GM19455 (cell line): ENCODE measurements around the gene C11orf97.
"Not testable (repeated sequence)": the region's sequence is repeated elsewhere in the genome, so short reads cannot be mapped to it uniquely, and the experiment has no call there.

Source experiments
- ATAC-seq: cut with Tn5 transposase; IDR thresholded peaks from one replicate; pipeline ENCODE4 v1.9.1; 2021; ENCODE audit not compliant: unreplicated experiment

Gene C11orf97, protein sequence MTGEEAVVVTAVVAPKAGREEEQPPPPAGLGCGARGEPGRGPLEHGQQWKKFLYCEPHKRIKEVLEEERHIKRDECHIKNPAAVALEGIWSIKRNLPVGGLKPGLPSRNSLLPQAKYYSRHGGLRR

DNA sequence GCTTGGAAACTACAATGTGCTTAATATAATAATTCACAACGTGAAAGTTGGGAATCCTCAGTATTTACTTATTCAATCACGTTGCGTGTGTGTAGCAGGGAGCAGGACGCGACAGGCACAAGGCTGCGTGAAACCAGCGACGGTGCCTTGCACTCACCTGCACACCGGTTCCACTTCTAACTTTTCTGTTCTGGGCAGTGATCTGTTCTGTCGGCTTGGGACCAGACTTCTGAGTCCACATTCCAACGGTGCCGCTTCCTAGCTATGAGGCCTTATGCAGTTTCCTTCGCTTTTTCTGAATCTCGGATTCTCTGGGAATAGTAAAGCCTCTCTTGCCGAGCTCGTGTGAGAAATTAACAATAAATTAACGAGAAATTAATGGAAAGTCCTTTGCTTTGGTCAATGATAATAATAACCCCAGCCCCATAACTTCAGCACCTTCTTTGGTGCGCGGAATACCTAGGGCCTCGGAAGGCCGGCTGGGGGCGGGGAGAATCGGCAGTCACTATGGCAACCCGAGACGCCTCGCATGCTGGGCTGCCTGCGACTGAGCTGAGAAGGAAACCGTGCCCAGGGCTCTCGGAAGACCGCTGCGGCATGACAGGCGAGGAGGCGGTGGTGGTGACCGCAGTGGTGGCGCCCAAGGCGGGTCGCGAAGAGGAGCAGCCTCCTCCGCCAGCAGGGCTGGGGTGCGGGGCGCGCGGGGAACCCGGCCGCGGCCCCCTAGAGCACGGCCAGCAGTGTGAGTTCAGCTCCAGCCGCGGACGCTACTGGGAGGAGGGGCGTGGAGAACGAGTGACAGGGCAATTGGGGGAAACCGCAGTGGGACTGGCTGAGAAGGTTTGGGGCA is at the start of gene C11orf97:
C11orf97 (plus strand) TSS at position 530 of the 850 bp plus-strand sequence; CDS start at position 598, 68 bp downstream.
- no peak for ATAC-seq

DNA sequence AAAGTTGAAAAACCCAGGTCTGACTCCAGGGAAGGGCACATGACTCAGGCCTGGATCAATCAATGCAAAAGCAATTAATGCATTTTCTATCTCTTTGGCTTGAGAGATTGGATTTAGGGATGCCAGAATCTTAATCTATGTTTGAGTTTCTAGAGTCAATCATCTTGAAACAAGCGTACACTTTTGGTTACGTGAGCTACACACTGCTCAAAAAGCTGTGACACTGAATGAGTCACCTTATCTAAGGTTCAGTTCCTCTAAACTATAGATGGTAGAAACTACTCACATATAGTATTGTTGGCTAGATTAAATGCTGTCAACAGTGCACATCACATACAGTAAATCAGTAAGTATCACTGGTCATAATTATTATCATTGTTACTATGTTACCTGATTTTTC is 42.8 kb upstream of the C11orf97 start:
- peak; percentile 85 for ATAC-seq

DNA sequence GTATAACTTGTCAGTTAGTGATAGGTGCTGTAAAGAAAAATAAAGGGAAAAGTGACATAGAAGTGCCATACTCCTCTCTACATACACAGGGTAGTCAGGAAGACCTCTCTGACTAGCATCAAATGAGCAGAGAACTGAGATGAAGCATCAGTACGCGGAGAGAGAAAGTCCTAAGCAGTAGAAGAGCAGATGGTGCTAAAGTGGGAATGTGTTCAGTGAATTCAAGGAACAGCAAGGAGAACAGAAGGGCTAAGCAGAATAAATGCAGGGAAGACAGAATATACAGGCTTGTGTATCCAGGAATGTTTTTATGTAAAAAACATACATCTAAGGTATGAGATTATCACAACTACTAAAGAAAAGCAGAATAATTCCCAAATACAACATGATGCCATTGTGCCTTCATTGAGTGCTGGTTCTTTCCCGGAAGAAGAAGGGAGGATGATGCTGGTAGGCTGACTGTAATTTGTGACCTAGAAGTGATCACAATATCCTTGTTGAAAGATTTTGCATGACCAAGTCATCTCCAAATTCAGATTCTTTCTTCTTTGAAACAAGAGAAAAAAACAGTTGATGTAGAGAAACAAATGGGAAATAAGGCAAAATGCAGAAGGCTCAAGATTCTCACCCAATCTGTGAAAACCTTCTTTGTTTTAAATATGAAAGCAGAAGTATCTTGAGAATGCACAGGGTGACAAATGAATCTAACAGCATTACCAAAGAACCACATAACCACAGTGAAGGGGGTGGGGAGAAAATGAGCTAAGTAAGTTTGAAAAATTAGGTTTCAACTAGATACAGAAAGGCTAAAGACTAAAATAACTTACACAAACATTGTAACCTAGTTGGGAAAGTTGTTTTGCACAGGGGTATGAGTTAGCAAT is 39.1 kb upstream of the C11orf97 start:
- ATAC-seq: peak; percentile 84

DNA sequence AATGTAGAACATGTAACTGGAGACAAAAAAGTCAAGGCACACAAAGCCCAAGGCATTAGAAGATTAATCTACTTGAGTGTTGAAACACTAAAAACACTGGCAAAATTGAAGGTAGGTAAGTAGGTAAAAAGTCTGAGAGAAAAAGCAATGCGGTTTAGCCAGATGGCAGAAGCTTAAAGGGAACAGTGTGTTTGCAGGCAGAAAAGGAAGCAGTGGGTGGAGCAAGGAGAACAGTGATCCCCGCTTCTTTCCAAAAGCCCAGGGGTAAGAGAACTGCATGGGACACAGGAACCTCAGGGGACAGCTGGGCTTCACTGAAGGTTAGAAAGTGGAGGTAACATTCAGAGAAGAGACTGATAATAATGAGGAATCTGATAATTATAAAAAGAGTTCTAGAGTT is 34.6 kb upstream of the C11orf97 start:
- ATAC-seq: no peak

DNA sequence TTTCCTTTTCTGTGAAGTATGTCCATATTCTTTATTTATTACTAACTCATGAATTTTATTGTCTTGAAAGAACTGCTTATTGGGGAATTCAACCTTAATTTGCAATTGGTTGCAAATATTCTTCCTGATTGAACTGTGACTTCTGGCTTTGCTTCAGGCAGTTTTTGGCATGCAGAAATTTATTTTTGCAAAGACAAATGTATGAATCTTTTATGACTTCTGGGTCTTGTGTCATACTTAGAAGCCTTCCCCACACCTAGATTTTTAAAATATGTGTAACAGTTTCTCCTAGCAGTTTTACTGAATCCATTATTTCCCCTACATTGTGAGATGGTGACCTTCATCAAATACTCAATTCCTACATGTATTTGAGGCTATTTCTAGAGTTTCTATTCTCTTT is 30.9 kb upstream of the C11orf97 start:
- no peak for ATAC-seq

DNA sequence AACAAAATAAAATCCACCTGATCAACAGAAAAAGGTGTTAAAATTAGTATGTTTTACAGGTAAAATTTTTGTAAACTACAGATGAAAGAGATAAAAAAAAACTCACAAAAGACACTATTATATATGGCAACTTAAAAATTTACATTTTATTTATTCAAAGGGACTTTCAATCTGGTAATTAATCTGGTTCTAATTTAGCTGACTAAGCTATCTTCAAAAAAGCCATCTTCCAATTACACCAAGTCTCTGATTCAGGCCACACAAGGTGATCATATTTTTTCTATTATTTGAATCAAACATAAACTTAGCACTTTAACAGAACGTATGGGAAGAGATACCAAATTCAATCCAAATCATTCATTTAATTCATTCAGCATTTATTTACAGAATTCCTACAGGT is 26.2 kb upstream of the C11orf97 start:
- ATAC-seq: no peak

DNA sequence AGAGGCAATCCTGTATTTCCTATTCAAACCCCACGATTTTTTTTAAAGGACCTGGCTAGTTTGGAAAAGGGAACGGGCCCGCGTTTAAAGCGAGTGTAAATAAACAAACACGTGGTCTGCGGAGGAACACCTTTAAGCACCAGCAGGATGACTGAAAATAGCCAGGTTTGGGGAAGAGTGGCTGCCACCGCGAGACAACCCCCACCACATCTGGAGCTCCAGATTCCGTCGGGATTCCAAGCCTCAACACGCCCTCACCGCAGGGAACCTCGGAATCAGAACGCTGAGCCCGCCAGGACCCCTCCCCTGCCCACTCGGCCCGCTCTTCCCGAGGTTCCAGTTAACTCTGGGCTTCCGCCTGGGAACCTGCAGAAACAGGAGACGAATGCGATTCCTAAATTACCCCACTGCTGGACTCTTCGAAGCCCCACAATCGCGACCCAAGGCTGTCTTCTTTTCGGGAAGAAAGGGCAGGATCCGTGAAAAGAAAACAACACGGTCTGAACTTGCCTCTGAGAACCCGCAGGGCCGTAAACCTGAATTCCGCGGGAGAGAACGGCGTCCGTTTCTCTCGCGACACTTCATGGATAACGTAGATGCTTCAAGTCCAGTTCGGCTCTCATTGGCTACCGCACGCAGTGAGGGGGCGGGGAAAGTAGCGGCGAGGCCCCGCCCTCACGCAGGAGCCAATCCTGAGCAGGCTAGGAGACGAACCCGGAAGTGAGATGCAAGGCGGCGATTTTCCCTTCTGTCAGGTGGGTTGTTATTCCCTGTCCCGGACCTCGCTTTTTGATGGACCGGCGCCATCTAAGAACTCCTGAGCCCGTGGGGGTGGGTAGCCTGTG is 18.8 kb upstream of the C11orf97 start, which contains the start of the genes ANKRD49 and MRE11:
ANKRD49 (plus strand) TSS at position 704 of the 845 bp plus-strand sequence. CDS start 2,710 bp downstream, outside the sequence.
MRE11 (minus strand) TSS at position 564 of the 845 bp plus-strand sequence. CDS start 1,043 bp downstream, outside the sequence.
- peak; percentile 100 for ATAC-seq

DNA sequence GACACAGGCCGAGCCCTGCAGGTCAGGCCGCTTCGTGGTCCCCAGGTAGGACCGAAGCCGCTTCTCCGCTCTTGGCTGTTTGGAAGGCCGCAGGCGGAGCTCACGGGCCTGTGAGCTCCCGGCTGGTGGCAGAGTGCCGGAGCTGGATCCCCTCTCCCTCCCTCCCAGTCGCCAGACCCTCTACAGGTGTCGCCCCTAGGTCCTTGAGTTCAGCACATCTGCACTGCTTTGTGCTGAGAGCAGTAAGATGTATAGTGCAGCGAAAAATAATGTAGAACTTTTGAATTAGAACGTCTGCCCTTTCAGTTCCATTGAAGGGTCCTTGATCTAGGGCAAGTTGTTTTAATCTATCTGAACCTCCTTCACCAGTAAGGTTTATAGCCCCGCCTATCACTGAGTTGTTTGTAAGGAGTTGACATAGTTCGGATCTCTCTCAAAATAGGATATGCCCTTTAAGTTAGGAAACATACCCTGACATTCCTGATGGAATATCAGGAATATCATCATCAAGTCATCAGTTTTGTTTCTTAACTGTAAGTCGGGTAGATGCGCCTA is 18.1 kb upstream of the C11orf97 start:
- ATAC-seq: peak; percentile 68

DNA sequence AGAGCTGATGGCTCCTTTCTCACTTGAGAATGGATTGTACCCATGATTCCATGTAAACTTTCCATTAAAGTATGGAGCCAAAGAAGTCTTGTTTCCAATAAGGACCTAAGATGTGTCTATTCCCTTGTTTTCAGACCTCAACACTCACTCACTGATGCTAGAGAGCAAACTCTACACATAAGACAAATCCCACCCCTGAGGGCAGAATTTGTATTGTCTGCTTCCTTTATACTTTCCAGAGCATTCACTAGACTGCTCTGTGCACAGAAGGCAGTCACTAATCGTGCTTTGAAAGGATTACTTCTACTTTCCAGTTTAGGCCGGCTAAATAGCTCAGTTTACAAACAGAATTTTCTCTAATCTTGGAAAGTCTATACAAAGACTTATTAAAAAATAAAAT is 12.1 kb upstream of the C11orf97 start:
- ATAC-seq: no peak

DNA sequence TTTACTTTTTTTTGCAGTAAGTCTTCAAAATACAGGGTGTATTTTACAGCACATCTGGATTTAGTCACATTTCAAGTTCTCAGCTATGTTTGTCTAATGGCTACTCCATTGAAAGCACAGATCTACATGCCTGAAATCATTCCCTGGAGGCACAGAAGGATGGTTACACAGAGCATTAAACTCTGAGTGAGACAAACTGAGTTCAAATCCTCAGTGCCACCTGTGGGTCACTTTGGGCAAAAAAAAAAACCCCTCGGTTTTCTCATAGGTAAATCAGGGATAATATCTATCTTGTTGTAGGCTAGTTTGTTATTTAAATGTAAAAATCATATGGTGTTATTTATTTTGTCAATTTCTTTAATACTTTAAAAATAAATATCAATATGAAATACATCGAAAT is 10.7 kb upstream of the C11orf97 start:
- no peak for ATAC-seq

DNA sequence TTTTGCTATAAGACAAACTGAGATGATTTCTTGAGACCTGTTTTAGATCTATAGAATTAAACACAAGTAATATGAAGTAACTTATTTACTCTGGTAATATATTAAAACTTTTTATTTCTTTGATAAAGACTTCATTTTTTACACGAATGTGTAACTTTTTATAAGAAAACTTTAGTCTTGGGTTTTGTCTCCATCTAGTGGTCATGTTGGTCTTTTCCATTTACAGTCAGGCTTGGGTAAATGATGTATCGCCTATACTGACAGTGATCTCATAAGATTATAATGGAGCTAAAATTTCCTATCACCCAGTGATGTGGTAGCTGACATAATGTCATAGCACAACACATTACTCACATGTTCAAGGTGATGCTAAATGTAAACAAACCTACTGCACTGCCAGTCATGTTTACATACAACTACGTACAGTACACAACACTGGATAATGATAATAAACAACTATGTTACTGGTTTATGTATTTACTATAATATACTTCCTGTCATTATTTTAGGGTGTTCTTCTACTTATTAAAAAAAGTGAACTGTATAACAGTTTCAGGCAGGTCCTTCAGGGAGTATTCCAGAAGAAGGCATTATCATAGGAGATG is 7.5 kb upstream of the C11orf97 start:
- ATAC-seq: peak; percentile 51

DNA sequence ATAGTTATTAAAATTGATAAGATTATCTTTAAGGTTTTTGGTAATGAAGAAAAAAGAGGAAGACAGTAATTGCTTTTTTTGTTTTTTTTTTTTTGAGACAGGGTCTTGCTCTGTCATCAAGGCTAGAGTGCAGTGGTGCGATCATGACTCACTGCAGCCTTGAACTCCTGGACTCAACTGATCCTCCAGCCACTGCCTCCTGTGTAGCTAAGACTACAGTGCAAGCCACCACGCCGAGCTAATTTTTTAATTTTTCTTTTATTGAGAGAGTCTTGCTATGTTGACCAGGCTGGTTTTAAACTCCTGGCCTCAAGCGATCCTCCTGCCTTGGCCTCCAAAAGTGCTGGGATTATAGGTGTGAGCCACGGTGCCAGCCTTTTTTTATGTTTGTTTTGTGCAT is 5.7 kb upstream of the C11orf97 start:
- ATAC-seq: not testable (repeated sequence)

DNA sequence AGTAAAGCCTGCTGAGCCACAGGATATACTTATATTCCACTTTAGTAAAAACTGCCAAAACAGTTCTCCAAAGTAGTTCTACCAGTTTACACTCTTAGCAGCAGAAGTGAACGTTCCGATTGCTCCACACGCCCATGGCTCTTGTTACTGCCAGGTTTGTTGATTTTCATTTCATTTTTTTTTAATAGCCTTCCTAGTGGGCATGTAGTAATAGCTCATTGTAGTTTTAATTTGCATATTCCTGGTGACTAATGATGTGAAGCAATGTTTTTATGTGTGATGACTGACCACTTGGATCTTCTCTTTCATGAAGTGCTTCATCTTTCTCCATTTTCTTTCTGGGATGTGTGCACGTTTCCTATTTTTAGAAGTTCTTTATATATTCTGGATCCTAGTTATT is 4.8 kb upstream of the C11orf97 start:
- ATAC-seq: no peak

DNA sequence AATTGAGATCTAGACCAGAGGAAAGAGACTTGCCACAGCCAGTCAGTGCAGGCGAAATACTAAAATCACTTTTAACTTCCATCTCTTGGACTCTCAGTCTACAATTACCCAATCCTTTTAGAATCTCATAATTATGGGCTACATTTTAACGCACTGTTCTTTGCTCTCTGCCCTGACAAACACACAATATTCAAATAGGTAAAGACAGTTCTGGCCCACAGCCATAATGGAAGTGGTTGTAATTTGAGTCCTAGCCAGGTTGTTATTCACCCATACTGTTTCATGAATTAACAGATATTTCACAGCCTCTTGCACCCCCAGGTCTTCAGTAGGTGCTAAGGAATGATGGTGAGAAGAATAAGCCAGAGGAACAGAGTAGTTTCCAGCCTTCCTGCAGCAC is 830 bp downstream of the C11orf97 start:
- ATAC-seq: no peak

DNA sequence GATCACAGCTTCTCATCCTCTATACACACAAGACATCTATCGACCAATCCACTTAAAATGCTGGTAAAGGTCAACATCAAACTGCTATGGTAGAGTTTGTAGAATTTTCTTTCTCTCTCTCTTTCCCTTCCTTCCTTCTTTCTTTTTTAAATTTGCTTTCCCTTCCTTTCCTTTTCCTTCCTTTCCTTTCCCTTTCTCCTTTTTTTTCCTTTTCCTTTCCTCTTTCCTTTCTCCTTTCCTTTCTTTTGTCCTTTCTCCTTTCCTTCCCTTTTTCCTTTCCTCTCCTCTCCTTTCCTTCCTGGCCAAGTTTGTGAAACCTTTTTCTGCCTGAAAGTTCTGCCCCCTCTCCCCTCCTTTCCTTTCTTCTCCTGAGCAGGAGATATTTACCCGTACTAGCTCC is 3.1 kb downstream of the C11orf97 start:
- no peak for ATAC-seq

DNA sequence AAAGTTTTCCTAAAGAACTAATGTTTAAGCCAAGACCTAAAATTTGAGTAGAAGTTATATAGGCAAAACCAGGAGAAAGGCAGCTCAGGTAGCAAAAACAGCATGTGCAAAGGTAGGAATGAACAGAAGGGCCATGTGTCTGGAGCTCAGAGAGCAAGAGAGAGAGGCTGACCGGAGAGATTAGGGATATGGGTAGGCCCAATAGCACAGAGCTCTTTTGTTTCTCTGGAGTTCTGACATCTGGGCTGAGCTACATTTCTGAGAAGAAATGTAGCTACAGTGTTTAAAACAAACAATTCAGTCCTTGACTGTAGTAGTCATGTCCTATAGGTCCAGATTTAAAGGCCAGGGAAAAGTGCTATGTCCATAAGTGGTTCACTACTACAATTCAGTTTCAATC is 4.5 kb downstream of the C11orf97 start:
- ATAC-seq: no peak

DNA sequence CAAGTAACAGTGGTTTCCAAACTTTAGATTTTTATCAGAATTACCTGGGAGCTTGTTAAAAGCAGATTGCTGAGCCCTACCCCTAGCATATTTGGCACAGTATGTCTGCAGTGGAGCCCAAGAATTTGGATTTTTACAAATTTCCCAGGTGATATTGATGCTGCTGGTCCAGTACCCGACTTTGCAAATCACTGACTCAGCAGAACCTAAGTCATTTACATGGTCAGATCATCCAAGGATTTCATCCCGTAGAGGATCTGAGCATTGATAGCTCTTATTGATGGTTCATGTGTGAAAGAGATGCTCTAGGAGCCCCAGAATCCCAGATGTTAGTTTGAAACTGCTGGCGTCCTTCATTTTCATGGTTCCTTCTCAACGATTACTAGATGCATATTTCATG is 6.0 kb downstream of the C11orf97 start:
- ATAC-seq: no peak

DNA sequence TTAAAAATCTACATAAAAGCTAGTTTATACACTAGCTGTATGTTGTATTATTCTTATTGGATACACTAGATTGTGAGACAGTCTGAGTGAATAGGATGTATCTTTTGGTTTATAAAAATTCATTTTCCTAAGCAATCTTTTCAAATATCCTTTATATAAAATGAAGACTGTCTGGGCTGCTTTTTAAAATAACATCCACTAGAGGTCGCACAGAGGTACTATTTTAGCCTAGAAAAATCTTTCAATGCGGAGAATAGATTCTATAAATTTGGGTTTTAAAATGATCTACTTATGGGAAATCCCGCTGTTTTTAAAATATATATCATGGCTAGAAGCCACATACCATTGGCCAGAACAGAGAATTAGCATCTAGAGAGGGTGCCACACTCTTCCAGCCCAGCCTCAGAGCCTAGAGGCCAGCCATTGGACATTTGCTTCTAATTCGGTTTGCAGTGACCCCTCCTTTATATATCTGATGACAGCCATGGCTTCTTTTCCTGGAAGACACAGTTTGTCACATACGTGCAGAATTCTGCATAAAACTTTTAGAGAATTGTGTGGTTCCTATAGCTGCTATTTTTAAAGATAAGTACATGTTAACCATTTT is 7.3 kb downstream of the C11orf97 start:
- no peak for ATAC-seq

DNA sequence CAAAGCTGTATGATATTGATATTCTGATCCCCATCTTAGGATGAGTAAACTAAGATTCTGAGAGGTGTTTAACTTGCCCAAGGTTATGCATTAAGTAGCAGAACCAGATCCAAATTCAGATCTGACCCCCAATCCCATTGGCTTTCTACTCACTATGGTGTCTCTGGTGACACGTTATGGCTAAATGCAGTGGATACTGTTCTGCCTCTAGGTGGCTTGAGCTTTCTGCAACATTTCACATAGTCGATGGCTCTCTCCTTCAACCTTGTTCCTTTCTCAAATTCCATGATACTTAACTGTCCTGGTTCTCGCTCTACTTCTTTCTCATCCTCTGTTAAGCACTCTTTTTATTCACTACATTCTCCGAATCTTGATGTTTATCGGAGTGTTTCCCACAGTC is 9.4 kb downstream of the C11orf97 start:
- no peak for ATAC-seq
